Stimulated activated CD8-positive, alpha-beta memory T cell treated with anti-CD3 and anti-CD28 coated beads, Interleukin-7, amount 100 ng/mL, for 1 hour (primary cell): ENCODE data around the gene PLEKHG3.
"Not testable (repeated sequence)": the region's sequence is repeated elsewhere in the genome, so short reads cannot be mapped to it uniquely, and the experiment has no call there.

Source experiments
- DNase-seq, 2 donors: peaks; one replicate each; pipeline ENCODE4 v3.0.0-alpha.2; 2020; ENCODE audit warnings: low read depth in 2 of 2

The PLEKHG3 gene

GRCh38 chr14:64688031-64688430, 16.2 kb upstream of the PLEKHG3 start:
- DNase-seq = no peak

- DNase-seq = no peak
These were observed 15.4 kb upstream of the PLEKHG3 start for GRCh38 chr14:64688811-64689281.

GRCh38 chr14:64689289-64689688, 14.9 kb upstream of the PLEKHG3 start:
- DNase-seq = no peak

GRCh38 chr14:64690607-64691006, 13.6 kb upstream of the PLEKHG3 start:
- not testable (repeated sequence) for DNase-seq

GRCh38 chr14:64691376-64691775, 12.8 kb upstream of the PLEKHG3 start:
- no peak for DNase-seq

- no peak for DNase-seq
These were observed 11.8 kb upstream of the PLEKHG3 start for GRCh38 chr14:64692189-64692985.

- DNase-seq = no peak
These were observed 11.0 kb upstream of the PLEKHG3 start for GRCh38 chr14:64692986-64693809.

GRCh38 chr14:64693810-64694165, 10.4 kb upstream of the PLEKHG3 start:
- no peak for DNase-seq

GRCh38 chr14:64695071-64695470, 9.2 kb upstream of the PLEKHG3 start:
- DNase-seq = no peak

- DNase-seq = no peak
These were observed 7.8 kb upstream of the PLEKHG3 start for GRCh38 chr14:64696355-64696857.

GRCh38 chr14:64698903-64699302, 5.3 kb upstream of the PLEKHG3 start:
- DNase-seq = no peak

- DNase-seq = no peak
These were observed 3.9 kb upstream of the PLEKHG3 start for GRCh38 chr14:64700290-64700689.

GRCh38 chr14:64700894-64701293, 3.3 kb upstream of the PLEKHG3 start:
- no peak for DNase-seq

- no peak for DNase-seq
These were observed 2.6 kb upstream of the PLEKHG3 start for GRCh38 chr14:64701660-64702059.

GRCh38 chr14:64702493-64703394, 1.5 kb upstream of the PLEKHG3 start:
- DNase-seq = no peak

- no peak for DNase-seq
These were observed 655 bp upstream of the PLEKHG3 start for GRCh38 chr14:64703395-64704142.

GRCh38 chr14:64704743-64705380, 638 bp downstream of the PLEKHG3 start:
- no peak for DNase-seq

GRCh38 chr14:64705381-64706118, 1.3 kb downstream of the PLEKHG3 start:
- no peak for DNase-seq

- no peak for DNase-seq
These were observed 1.9 kb downstream of the PLEKHG3 start for GRCh38 chr14:64706119-64706592.
